Measurements from ENCODE around the gene PTK6. TPM values are rescaled to one million over a fixed set of nuclear protein-coding genes. Genes with fewer than 3 reads are reported as not detected.

The PTK6 gene
- total RNA-seq, 2 experiments from 2014 or later = 0.13 to 2.0 TPM

DNA sequence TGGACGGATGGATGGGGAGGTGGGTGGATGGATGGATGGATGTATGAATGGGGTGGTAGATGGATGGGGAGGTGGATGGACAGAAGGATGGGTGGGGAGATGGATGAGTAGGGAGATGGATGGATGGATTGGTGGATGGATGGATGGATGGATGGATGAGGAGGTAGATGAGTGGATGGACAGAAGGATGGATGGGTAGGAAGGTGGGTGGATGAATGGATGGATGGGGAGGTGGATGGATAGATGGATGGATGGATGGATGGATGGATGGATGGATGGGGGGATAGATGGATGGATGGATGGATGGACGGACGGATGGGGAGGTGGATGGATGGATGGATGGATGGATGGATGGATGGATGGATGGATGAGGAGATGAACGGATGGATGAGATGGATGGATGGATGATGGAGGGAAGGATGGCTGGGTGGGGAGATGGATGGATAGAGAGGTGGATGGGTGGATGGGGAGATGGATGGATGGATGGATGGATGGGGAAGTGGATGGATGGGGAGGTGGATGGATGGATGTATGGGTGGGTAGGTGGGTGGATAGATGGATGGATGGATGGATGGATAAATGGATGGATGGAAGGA lies 45.4 kb downstream of the PTK6 start:
- ChIA-PET POLR2A (no interaction called here), CTCF (ENCODE audit: unreplicated experiment) (no interaction called here)
- H3K9me3 ChIP-seq (ENCODE audit: low read length) = no peaks in the 10 kb centered on the region
- H3K4me3 ChIP-seq (ENCODE audit: low read depth, low read length, poor library complexity, severe bottlenecking) = no peak overlapping the region
- no peaks in the 10 kb centered on the region for H3K4me1 ChIP-seq (ENCODE audit: insufficient read depth, low read length, poor library complexity, severe bottlenecking)
- BruUV-seq (replicated peaks) = no TSS peak
- no peak for TF ChIP-seq EZH2phosphoT487 (IDR thresholded peaks at IDR 0.05; ENCODE audit: borderline replicate concordance, low read depth, low read length)
- TF ChIP-seq, protein P1, sequence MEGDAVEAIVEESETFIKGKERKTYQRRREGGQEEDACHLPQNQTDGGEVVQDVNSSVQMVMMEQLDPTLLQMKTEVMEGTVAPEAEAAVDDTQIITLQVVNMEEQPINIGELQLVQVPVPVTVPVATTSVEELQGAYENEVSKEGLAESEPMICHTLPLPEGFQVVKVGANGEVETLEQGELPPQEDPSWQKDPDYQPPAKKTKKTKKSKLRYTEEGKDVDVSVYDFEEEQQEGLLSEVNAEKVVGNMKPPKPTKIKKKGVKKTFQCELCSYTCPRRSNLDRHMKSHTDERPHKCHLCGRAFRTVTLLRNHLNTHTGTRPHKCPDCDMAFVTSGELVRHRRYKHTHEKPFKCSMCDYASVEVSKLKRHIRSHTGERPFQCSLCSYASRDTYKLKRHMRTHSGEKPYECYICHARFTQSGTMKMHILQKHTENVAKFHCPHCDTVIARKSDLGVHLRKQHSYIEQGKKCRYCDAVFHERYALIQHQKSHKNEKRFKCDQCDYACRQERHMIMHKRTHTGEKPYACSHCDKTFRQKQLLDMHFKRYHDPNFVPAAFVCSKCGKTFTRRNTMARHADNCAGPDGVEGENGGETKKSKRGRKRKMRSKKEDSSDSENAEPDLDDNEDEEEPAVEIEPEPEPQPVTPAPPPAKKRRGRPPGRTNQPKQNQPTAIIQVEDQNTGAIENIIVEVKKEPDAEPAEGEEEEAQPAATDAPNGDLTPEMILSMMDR (conservative IDR thresholded peaks at IDR 0.05; ENCODE audit: low read length) = no peak
- no peaks in the 10 kb centered on the region for H3K36me3 ChIP-seq (ENCODE audit: insufficient read depth, low read length)
- no peak overlapping the region for H2AFZ ChIP-seq (ENCODE audit: low read length)
- H4K20me1 ChIP-seq (ENCODE audit: insufficient read depth, low read length) = no peaks in the 10 kb centered on the region
- intact Hi-C loops (cut with micrococcal nuclease; ENCODE audit: unreplicated experiment) = no loop called here
- H3K79me2 ChIP-seq (ENCODE audit: insufficient read depth, low read depth, low read length) = no peaks in the 10 kb centered on the region
- DNase-seq (ENCODE audit: low spot score) = no peak
- H3K27ac ChIP-seq (ENCODE audit: low read depth, low read length, poor library complexity, severe bottlenecking) = no peak overlapping the region
- H3K9me2 ChIP-seq (ENCODE audit: insufficient read depth, low read length) = no peaks in the 10 kb centered on the region
- H3K4me2 ChIP-seq (ENCODE audit: low read length) = no peak overlapping the region

DNA sequence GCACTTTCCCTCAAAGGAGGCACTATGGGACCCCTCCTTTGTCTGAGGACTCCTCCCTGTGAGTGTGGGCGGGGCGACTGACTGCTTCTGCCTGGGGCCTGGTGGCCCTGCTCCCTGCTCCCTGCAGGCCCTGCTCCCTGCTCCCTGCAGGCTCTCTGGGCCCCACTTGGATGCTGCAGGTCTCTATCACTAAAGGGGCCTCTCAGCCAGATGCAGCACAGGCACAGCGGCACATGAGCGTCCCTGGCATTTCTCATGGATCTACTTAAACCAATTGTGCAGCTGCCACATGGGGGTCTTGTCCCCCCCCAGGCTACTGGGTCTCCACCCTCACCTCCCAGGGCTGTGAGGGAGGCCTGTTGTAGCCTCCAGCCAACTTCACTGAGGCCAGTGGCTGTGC lies 46.1 kb downstream of the PTK6 start:
- no TSS peak for BruUV-seq (replicated peaks)
- H3K4me1 ChIP-seq (ENCODE audit: insufficient read depth, low read length, poor library complexity, severe bottlenecking) = no peaks in the 10 kb centered on the region
- H3K27ac ChIP-seq (ENCODE audit: low read depth, low read length, poor library complexity, severe bottlenecking) = no peak overlapping the region
- intact Hi-C loops (cut with micrococcal nuclease; ENCODE audit: unreplicated experiment) = no loop called here
- H3K36me3 ChIP-seq (ENCODE audit: insufficient read depth, low read length) = no peaks in the 10 kb centered on the region
- DNase-seq (ENCODE audit: low spot score) = no peak
- no peak overlapping the region for H2AFZ ChIP-seq (ENCODE audit: low read length)
- no peaks in the 10 kb centered on the region for H3K9me3 ChIP-seq (ENCODE audit: low read length)
- H3K79me2 ChIP-seq (ENCODE audit: insufficient read depth, low read depth, low read length) = no peaks in the 10 kb centered on the region
- no peak overlapping the region for H3K4me2 ChIP-seq (ENCODE audit: low read length)
- ChIA-PET CTCF (ENCODE audit: unreplicated experiment) (no interaction called here), POLR2A (no interaction called here)
- no peak for TF ChIP-seq EZH2phosphoT487 (IDR thresholded peaks at IDR 0.05; ENCODE audit: borderline replicate concordance, low read depth, low read length)
- TF ChIP-seq, protein P1 (conservative IDR thresholded peaks at IDR 0.05; ENCODE audit: low read length) = no peak
- H3K4me3 ChIP-seq (ENCODE audit: low read depth, low read length, poor library complexity, severe bottlenecking) = no peak overlapping the region
- no peaks in the 10 kb centered on the region for H4K20me1 ChIP-seq (ENCODE audit: insufficient read depth, low read length)
- no peaks in the 10 kb centered on the region for H3K9me2 ChIP-seq (ENCODE audit: insufficient read depth, low read length)

DNA sequence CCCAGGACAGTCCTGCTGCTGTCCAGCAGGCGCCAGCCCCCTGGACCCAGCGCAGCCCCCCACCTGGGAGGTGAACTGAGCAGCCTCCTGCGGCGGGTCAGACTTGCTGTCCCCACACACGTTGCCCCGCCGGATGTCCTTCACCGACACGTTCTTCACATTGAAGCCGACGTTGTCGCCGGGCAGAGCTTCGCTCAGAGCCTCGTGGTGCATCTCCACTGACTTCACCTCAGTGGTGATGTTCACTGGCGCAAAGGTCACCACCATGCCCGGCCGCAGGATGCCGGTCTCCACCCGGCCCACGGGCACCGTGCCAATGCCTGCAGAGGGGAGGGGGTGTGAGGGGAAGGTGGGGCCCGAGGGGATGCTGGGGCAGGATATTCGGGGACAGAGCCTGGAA lies 46.8 kb downstream of the PTK6 start:
- H3K4me3 ChIP-seq (ENCODE audit: low read depth, low read length, poor library complexity, severe bottlenecking) = no peak overlapping the region
- no peaks in the 10 kb centered on the region for H3K9me2 ChIP-seq (ENCODE audit: insufficient read depth, low read length)
- no TSS peak for BruUV-seq (replicated peaks)
- intact Hi-C loops (cut with micrococcal nuclease; ENCODE audit: unreplicated experiment) = no loop called here
- ChIA-PET CTCF (ENCODE audit: unreplicated experiment) (no interaction called here), POLR2A (no interaction called here)
- no peak for DNase-seq (ENCODE audit: low spot score)
- no peaks in the 10 kb centered on the region for H3K79me2 ChIP-seq (ENCODE audit: insufficient read depth, low read depth, low read length)
- H3K4me2 ChIP-seq (ENCODE audit: low read length) = no peak overlapping the region
- no peaks in the 10 kb centered on the region for H3K9me3 ChIP-seq (ENCODE audit: low read length)
- no peaks in the 10 kb centered on the region for H3K36me3 ChIP-seq (ENCODE audit: insufficient read depth, low read length)
- H3K4me1 ChIP-seq (ENCODE audit: insufficient read depth, low read length, poor library complexity, severe bottlenecking) = no peaks in the 10 kb centered on the region
- H2AFZ ChIP-seq (ENCODE audit: low read length) = no peak overlapping the region
- TF ChIP-seq, protein P1 (conservative IDR thresholded peaks at IDR 0.05; ENCODE audit: low read length) = no peak
- no peak for TF ChIP-seq EZH2phosphoT487 (IDR thresholded peaks at IDR 0.05; ENCODE audit: borderline replicate concordance, low read depth, low read length)
- H3K27ac ChIP-seq (ENCODE audit: low read depth, low read length, poor library complexity, severe bottlenecking) = no peak overlapping the region
- H4K20me1 ChIP-seq (ENCODE audit: insufficient read depth, low read length) = no peaks in the 10 kb centered on the region
